Right lobe of liver (tissue), 4 donors: ENCODE data around the gene A2M.

Source experiments
- POLR2A ChIP-seq: fragments of 450-650 bp; IDR thresholded peaks from one replicate; pipeline ENCODE4 v1.6.1; 2017; ENCODE audit warnings: antibody characterized with exemption, mild to moderate bottlenecking
- TF ChIP-seq, protein P1 (sequence below), 4 donors: fragments of 200-600 bp in 3 of 4; fragments of 450-650 bp in 1 of 4; IDR thresholded peaks; one replicate each; pipeline versions ENCODE4 v1.5.1 to v1.8.0; 2016 to 2022; ENCODE audit warnings: antibody characterized with exemption in 4 of 4, mild to moderate bottlenecking in 2 of 4
- donor health status: DM: no; HTN: no; CAD: no.
- donor health status: DM: no; HTN: no; CAD: no.
- donor health status: DM: no; HTN: yes; CAD: no.

DNA sequence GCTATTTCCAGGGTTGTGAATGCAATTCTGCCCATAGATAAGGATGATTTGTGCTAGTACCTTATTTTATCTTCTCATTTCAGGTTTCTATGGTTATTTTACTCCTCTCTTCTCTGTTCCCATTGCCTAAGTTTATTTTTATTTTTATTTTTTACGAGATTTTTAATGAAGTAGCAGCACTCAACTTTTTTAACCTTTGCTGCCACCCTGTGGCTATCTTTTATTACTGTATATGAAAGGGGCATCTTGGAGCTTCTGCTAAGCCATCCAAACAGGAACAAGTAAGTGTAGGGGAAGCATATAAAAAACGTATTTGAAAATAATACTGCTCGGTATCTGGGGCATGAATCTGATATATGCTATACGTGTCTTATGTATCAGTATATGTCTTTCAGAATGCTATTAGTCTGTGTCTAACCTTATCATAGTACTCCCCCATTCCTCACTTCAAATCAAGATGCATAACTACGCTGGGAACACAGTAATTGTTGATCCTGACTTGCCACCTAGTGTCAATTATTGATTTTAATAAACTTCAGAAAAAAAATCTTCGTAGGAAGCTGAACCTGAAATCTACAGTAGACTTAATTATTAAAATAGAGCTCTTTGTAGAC lies 66.1 kb downstream of the A2M start:
- TF ChIP-seq, protein P1, sequence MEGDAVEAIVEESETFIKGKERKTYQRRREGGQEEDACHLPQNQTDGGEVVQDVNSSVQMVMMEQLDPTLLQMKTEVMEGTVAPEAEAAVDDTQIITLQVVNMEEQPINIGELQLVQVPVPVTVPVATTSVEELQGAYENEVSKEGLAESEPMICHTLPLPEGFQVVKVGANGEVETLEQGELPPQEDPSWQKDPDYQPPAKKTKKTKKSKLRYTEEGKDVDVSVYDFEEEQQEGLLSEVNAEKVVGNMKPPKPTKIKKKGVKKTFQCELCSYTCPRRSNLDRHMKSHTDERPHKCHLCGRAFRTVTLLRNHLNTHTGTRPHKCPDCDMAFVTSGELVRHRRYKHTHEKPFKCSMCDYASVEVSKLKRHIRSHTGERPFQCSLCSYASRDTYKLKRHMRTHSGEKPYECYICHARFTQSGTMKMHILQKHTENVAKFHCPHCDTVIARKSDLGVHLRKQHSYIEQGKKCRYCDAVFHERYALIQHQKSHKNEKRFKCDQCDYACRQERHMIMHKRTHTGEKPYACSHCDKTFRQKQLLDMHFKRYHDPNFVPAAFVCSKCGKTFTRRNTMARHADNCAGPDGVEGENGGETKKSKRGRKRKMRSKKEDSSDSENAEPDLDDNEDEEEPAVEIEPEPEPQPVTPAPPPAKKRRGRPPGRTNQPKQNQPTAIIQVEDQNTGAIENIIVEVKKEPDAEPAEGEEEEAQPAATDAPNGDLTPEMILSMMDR (IDR thresholded peaks at IDR 0.05), result peak; percentile 47 to 63 (median 60)
- no peak for TF ChIP-seq POLR2A
